ENCODE measurements around the gene PWP2. TPM values are rescaled to one million over a fixed set of nuclear protein-coding genes. Genes with fewer than 3 reads are reported as not detected.

The PWP2 gene
- total RNA-seq, 4 donors from 2014 or later: 1.9 to 10.8 (median 6.7) TPM

- Histone ChIP-seq H3K4me1 (peaks cover 0 to 8% (median 0%) of the 10 kb centered on the region in 4 donors), H3K4me3 (no peak overlapping the region), H3K27ac (replicated peaks in 1 of 4) (no peak overlapping the region), H3K27me3 (no peaks in the 10 kb centered on the region), H3K9me3 (no peaks in the 10 kb centered on the region), H3K36me3 (peaks cover 58 to 99% (median 86%) of the 10 kb centered on the region in 4 donors)
- WGBS: 90% methylated on average over 5 of the region's 5 CpGs
- TF ChIP-seq CTCF (IDR thresholded peaks at IDR 0.05) (no peak), EP300 (IDR thresholded peaks at IDR 0.05) (no peak), POLR2A (IDR thresholded peaks at IDR 0.05; ENCODE audit: low read depth) (no peak), POLR2AphosphoS5 (IDR thresholded peaks at IDR 0.05) (no peak)
- intact Hi-C loops (cut with DNase I): no loop called here
- DNase-seq (ENCODE audit: extremely low spot score): no peak
Observed at GRCh38 chr21:44078411-44078981, 28.7 kb upstream of the PWP2 start.

- H3K27ac ChIP-seq (replicated peaks in 1 of 4): no peak overlapping the region
- peaks cover 58 to 100% (median 83%) of the 10 kb centered on the region in 4 donors for H3K36me3 ChIP-seq
- peaks cover 0 to 15% (median 6%) of the 10 kb centered on the region in 4 donors for H3K4me1 ChIP-seq
- H3K4me3 ChIP-seq: no peak overlapping the region
- no peak for TF ChIP-seq POLR2A (IDR thresholded peaks at IDR 0.05; ENCODE audit: low read depth)
- TF ChIP-seq CTCF (IDR thresholded peaks at IDR 0.05): no peak
- TF ChIP-seq POLR2AphosphoS5 (IDR thresholded peaks at IDR 0.05): no peak
- no peak for TF ChIP-seq EP300 (IDR thresholded peaks at IDR 0.05)
- intact Hi-C loops (cut with DNase I): no loop called here
- DNase-seq (ENCODE audit: extremely low spot score): no peak
- WGBS: 95% methylated on average over 3 of the region's 3 CpGs
- H3K27me3 ChIP-seq: no peaks in the 10 kb centered on the region
- H3K9me3 ChIP-seq: no peaks in the 10 kb centered on the region
Observed at GRCh38 chr21:44079446-44079845, 27.8 kb upstream of the PWP2 start.

- WGBS: 89% methylated on average over 7 of the region's 7 CpGs
- H3K36me3 ChIP-seq: peaks cover 57 to 100% (median 82%) of the 10 kb centered on the region in 4 donors
- intact Hi-C loops (cut with DNase I): no loop called here
Observed at GRCh38 chr21:44079846-44080245, 27.4 kb upstream of the PWP2 start.

GRCh38 chr21:44082648-44083440, 24.4 kb upstream of the PWP2 start:
- TF ChIP-seq POLR2A (IDR thresholded peaks at IDR 0.05; ENCODE audit: low read depth) (no peak), CTCF (IDR thresholded peaks at IDR 0.05) (no peak), EP300 (IDR thresholded peaks at IDR 0.05) (no peak), POLR2AphosphoS5 (IDR thresholded peaks at IDR 0.05) (no peak)
- Histone ChIP-seq H3K36me3 (peaks cover 50 to 98% (median 80%) of the 10 kb centered on the region in 4 donors), H3K9me3 (no peaks in the 10 kb centered on the region), H3K4me3 (no peak overlapping the region), H3K27me3 (no peaks in the 10 kb centered on the region), H3K4me1 (peaks cover 12 to 46% (median 25%) of the 10 kb centered on the region in 4 donors), H3K27ac (replicated peaks in 1 of 4) (peak overlapping the region in 1 of 4 donors; percentile 22)
- intact Hi-C loops (cut with DNase I): no loop called here
- DNase-seq (ENCODE audit: extremely low spot score): no peak
- WGBS: 95% methylated on average over 24 of the region's 24 CpGs

More at GRCh38 chr21:44079846-44080245, 27.4 kb upstream of the PWP2 start:
- TF ChIP-seq CTCF (IDR thresholded peaks at IDR 0.05) (no peak), EP300 (IDR thresholded peaks at IDR 0.05) (no peak), POLR2A (IDR thresholded peaks at IDR 0.05; ENCODE audit: low read depth) (no peak), POLR2AphosphoS5 (IDR thresholded peaks at IDR 0.05) (no peak)
- DNase-seq (ENCODE audit: extremely low spot score): no peak
- H3K4me3 ChIP-seq: no peak overlapping the region
- H3K27ac ChIP-seq (replicated peaks in 1 of 4): no peak overlapping the region
- H3K9me3 ChIP-seq: no peaks in the 10 kb centered on the region
- H3K4me1 ChIP-seq: peaks cover 0 to 19% (median 10%) of the 10 kb centered on the region in 4 donors
- no peaks in the 10 kb centered on the region for H3K27me3 ChIP-seq

Measured in esophagus muscularis mucosa (tissue), 4 donors.